MCF 10A (cell line): ENCODE results near the gene KRT76. TPM values are rescaled to one million over a fixed set of nuclear protein-coding genes. Genes with fewer than 3 reads are reported as not detected.

Experiments used
- BruUV-seq: library from RNA; stranded (reverse); fragments of 400-500 nt; replicated peaks from 2 replicates; lab custom pipeline; 2021; lab: Mats Ljungman, UMichigan
- CTCF ChIA-PET: fragments of 300-600 bp; sonication (Branson Sonifier 250); formaldehyde crosslinking; extraction: SDS; loops from one replicate; lab custom pipeline; 2021; ENCODE audit warnings: antibody characterized with exemption, inconsistent platforms; lab: Yijun Ruan, JAX
- POLR2A ChIA-PET: fragments of 300-600, 350-650 bp; sonication (Branson Sonifier 250); formaldehyde crosslinking; extraction: SDS; loops from one replicate; lab custom pipeline; 2020; ENCODE audit warnings: antibody characterized with exemption, inconsistent platforms; lab: Yijun Ruan, JAX
- DNase-seq: peaks from one replicate; pipeline ENCODE4 v3.0.0-alpha.2; 2018; ENCODE audit not compliant: unreplicated experiment
- H3K27ac Mint-ChIP-seq: one replicate; pipeline ENCODE4 v1.8.0; 2022; ENCODE audit warnings: mild to moderate bottlenecking, low read depth, mixed read lengths; ENCODE audit not compliant: unreplicated experiment
- H3K27me3 Mint-ChIP-seq: one replicate; pipeline ENCODE4 v1.8.0; 2022; ENCODE audit warnings: mixed read lengths; ENCODE audit not compliant: insufficient read depth, unreplicated experiment
- H3K36me3 Mint-ChIP-seq: one replicate; pipeline ENCODE4 v1.8.0; 2022; ENCODE audit warnings: mild to moderate bottlenecking, moderate library complexity, mixed read lengths; ENCODE audit not compliant: insufficient read depth, unreplicated experiment
- H3K4me1 Mint-ChIP-seq: one replicate; pipeline ENCODE4 v1.8.0; 2022; ENCODE audit warnings: mixed read lengths; ENCODE audit not compliant: insufficient read depth, unreplicated experiment
- H3K4me3 Mint-ChIP-seq: one replicate; pipeline ENCODE4 v1.8.0; 2022; ENCODE audit warnings: mild to moderate bottlenecking, moderate library complexity, mixed read lengths; ENCODE audit not compliant: unreplicated experiment
- H3K9me3 Mint-ChIP-seq: one replicate; pipeline ENCODE4 v1.8.0; 2022; ENCODE audit warnings: mixed read lengths; ENCODE audit not compliant: unreplicated experiment
- CTCF ChIP-seq: fragments of 200-600 bp; IDR thresholded peaks from one replicate; pipeline ENCODE4 v1.8.0; 2022; ENCODE audit warnings: antibody characterized with exemption, mild to moderate bottlenecking; ENCODE audit not compliant: unreplicated experiment
- intact Hi-C: fragments of 100-400 bp; cut with micrococcal nuclease; formaldehyde crosslinking; loops from 2 replicates; pipeline ENCODE4 v1.14.1; 2022
- total RNA-seq: library from RNA; stranded (reverse); gene quantifications from 2 replicates; pipeline ENCODE4 v1.2.3, GENCODE V29; 2022

KRT76 gene
- total RNA-seq, 1 experiment from 2014 or later: not detected

GRCh38 chr12:52808573-52809160 lies 31.5 kb upstream of the KRT76 start:
- no peak for DNase-seq
- Mint-ChIP-seq H3K4me1 (no peaks in the 10 kb centered on the region), H3K4me3 (no peak overlapping the region), H3K27me3 (peaks cover 38% of the 10 kb centered on the region), H3K27ac (no peak overlapping the region), H3K36me3 (no peaks in the 10 kb centered on the region), H3K9me3 (no peaks in the 10 kb centered on the region)
- CTCF ChIA-PET: interaction anchor here (0.8 to 1.3 kb wide), 2 partner anchors 18 to 52 kb away, joined by 3 to 4 read pairs; no protein-coding TSS in a partner anchor
- intact Hi-C loops: no loop called here
- BruUV-seq: no TSS peak
- no peak for TF ChIP-seq CTCF
- POLR2A ChIA-PET: no interaction called here

GRCh38 chr12:52807544-52808470 lies 30.7 kb upstream of the KRT76 start:
- Mint-ChIP-seq H3K9me3 (no peaks in the 10 kb centered on the region), H3K27ac (no peak overlapping the region), H3K36me3 (no peaks in the 10 kb centered on the region), H3K4me1 (no peaks in the 10 kb centered on the region), H3K27me3 (peaks cover 47% of the 10 kb centered on the region), H3K4me3 (no peak overlapping the region)
- intact Hi-C loops: no loop called here
- TF ChIP-seq CTCF: no peak
- DNase-seq: no peak
- CTCF ChIA-PET: interaction anchor here (0.8 to 1.3 kb wide), 2 partner anchors 17 to 52 kb away, joined by 3 to 4 read pairs; no protein-coding TSS in a partner anchor
- no TSS peak for BruUV-seq
- POLR2A ChIA-PET: interaction anchor here (0.7 to 1.1 kb wide), 2 partner anchors 12 to 485 kb away, joined by 3 read pairs; no protein-coding TSS in a partner anchor

- H3K27me3 Mint-ChIP-seq: peaks cover 51% of the 10 kb centered on the region
- no peak for DNase-seq
- POLR2A ChIA-PET: interaction anchor here (1.1 kb wide), 1 partner anchor 13 kb away, joined by 3 read pairs; no protein-coding TSS in a partner anchor
Measured at GRCh38 chr12:52806821-52807543, 29.8 kb upstream of the KRT76 start.

More at GRCh38 chr12:52806821-52807543, 29.8 kb upstream of the KRT76 start:
- Mint-ChIP-seq H3K36me3 (no peaks in the 10 kb centered on the region), H3K4me3 (no peak overlapping the region), H3K27ac (no peak overlapping the region), H3K9me3 (no peaks in the 10 kb centered on the region), H3K4me1 (no peaks in the 10 kb centered on the region)
- TF ChIP-seq CTCF: no peak
- intact Hi-C loops: no loop called here
- BruUV-seq: no TSS peak
- CTCF ChIA-PET: interaction anchor here (0.6 kb wide), 1 partner anchor 20 kb away, joined by 4 read pairs; no protein-coding TSS in a partner anchor
